ENCODE data around the gene CBLN3. TPM values are rescaled to one million over a fixed set of nuclear protein-coding genes. Genes with fewer than 3 reads are reported as not detected.

The CBLN3 gene
- total RNA-seq, 1 donor from 2014 or later = 1.3 TPM

DNA sequence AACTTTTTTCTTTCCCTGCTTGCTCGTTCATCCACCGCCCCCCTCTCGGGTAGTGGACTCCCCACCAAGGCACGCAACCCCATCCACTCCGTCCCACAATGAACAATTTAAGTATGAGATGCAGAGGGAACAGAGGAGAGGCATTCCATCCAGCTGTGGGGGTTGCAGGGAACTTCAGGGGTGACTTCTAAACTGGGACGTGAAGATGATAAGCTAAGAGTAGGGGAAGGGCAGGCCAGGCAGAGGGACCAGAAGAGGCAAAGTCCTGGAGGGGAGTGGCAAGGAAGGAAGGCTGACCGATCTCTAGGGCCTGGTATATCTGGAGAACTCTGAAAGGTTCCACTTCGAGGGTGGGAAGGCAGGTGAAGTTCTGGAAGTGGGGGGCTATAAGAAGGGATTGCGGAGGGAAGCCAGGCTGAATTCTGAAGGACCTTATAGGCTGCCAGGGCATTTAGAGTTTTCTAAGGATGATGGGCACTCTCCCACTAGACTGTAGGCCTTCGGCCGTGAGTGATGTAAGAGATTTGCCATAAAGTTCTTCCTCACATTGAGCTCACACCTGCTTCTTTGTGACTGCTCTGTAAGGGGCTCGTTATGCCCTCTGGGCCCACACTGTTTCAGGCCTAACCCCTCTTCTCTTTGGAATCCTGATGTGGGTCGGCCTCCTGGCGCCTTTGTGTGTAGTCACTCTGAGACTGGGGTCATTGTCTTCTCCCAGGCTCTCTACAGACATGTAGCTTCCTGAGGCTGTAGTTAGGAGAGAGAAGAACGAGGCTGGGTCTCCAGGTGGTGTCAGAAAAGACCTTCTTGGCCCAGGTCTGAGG is 49.3 kb downstream of the CBLN3 start:
- no peak for DNase-seq

DNA sequence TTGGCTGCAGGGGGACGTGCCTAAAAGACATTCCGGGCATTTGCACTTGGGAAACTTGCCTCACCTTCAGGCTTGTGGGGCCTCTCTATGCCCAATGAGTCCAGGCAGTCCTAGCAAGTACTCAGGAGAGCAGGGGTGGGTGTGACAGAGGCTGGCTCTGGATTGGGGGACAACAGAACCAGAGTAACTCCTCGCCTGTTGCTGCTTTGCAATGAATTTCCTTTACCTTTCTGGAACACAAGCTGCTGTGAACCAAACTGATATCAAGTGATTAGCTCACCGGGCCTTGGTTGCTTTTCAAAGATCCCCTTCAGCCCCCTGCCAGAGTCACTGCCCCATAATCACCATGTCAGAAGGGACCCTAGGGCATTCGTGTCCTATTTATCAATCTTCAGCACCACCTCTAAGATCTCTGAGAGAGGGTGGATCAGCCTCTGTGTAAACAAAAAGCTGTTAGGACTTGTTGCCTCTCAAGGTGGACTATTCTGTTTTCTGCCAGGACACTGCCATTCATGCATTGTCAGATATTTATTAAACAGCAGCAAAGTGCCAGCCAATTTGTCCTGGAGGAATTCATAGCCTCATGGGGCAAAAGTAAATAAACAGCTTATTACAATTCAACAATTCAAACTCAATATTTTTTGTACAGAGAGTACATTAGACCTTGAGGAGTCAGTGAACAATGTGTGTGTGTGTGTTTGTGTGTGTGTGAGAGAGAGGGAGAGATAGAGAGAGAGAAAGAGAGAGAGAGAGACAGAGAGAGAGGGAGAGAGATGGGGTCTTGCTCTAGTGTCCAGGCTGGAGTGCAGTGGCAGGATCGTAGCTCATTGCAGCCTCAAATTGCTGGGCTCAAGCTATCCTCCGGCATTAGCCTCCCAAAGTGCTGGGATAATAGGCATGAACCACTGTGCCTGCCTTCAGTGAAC is 50.2 kb downstream of the CBLN3 start:
- DNase-seq = no peak

GRCh38 chr14:24378327-24378726 is 51.1 kb downstream of the CBLN3 start:
- DNase-seq = no peak

DNA sequence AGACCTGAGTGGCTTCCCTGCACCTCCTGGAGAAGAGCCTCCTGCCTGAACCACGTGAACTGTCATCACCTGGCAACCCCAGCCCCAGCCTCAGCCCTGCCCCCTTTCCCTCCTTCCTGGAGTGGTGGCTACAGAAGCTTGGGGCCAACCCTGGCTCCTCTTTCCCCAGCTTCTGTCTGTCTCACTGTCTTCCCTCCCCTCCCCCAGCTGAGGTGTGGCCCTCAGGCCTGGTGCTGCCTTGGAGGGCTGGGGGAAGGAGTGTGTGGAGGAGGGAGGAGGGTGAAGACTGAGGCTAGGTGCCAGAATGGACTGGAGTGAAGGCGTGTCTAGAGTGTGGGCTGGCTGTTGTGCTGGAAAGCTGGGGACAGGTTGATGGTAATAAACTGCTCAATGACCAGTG is 51.8 kb downstream of the CBLN3 start:
- DNase-seq = no peak

- DNase-seq = no peak
Observed at GRCh38 chr14:24377126-24377525, 52.3 kb downstream of the CBLN3 start.

Other genes starting within 250 kb of the CBLN3 start
- 30.8 TPM for gene IPO4, start 240.9 kb downstream of the CBLN3 start, total RNA-seq
- 52.9 TPM for gene TM9SF1, start 234.2 kb downstream of the CBLN3 start, total RNA-seq
- gene TSSK4, start 224.0 kb downstream of the CBLN3 start, total RNA-seq = not detected
- 47.6 TPM for gene CHMP4A, start 216.2 kb downstream of the CBLN3 start, total RNA-seq
- 12.9 TPM for gene MDP1, start 213.6 kb downstream of the CBLN3 start, total RNA-seq
- gene NEDD8, start 197.3 kb downstream of the CBLN3 start, total RNA-seq = 77.0 TPM
- 102 TPM for gene GMPR2, start 196.7 kb downstream of the CBLN3 start, total RNA-seq
- gene TINF2, start 187.0 kb downstream of the CBLN3 start, total RNA-seq = 33.8 TPM
- 29.0 TPM for gene TGM1, start 166.5 kb downstream of the CBLN3 start, total RNA-seq
- gene RABGGTA, start 158.1 kb downstream of the CBLN3 start, total RNA-seq = 16.5 TPM
- 13.0 TPM for gene DHRS1, start 129.9 kb downstream of the CBLN3 start, total RNA-seq
- gene NOP9, start 129.8 kb downstream of the CBLN3 start, total RNA-seq = 24.5 TPM
- 14.6 TPM for gene CIDEB, start 121.7 kb downstream of the CBLN3 start, total RNA-seq
- 19.3 TPM for gene LTB4R2, start 119.5 kb downstream of the CBLN3 start, total RNA-seq
- 8.8 TPM for gene LTB4R, start 118.2 kb downstream of the CBLN3 start, total RNA-seq
- gene ADCY4, start 94.6 kb downstream of the CBLN3 start, total RNA-seq = 16.7 TPM
- gene RIPK3, start 89.7 kb downstream of the CBLN3 start, total RNA-seq = 5.5 TPM
- gene NFATC4, start 61.5 kb downstream of the CBLN3 start, total RNA-seq = 56.6 TPM
- 35.1 TPM for gene NYNRIN, start 30.7 kb downstream of the CBLN3 start, total RNA-seq
- gene KHNYN, start 286 bp upstream of the CBLN3 start, total RNA-seq = 56.6 TPM
- 20.5 TPM for gene SDR39U1, start 13.1 kb upstream of the CBLN3 start, total RNA-seq
- not detected for gene CMA1, start 78.6 kb upstream of the CBLN3 start, total RNA-seq
- gene CTSG, start 146.6 kb upstream of the CBLN3 start, total RNA-seq = 4.3 TPM
- gene GZMH, start 180.0 kb upstream of the CBLN3 start, total RNA-seq = not detected
- 0.41 TPM for gene GZMB, start 204.5 kb upstream of the CBLN3 start, total RNA-seq